Lung (tissue), 12 donors: Measurements from ENCODE around the gene PKD2L1. TPM values are rescaled to one million over a fixed set of nuclear protein-coding genes. Genes with fewer than 3 reads are reported as not detected.

ENCODE experiments used
- ATAC-seq: fragments of 200-7000 bp; cut with Tn5 transposase; one replicate; pipeline ENCODE4 v1.9.1; 2020; ENCODE audit warnings: moderate number of reproducible peaks; ENCODE audit not compliant: insufficient read depth, low FRiP score
- DNase-seq, 3 donors: peaks; one replicate each; pipeline ENCODE4 v3.0.0-alpha.2; 2013 to 2017
- H3K27ac ChIP-seq, 2 donors: one replicate each; pipeline ENCODE4 v1.5.1; 2013; ENCODE audit warnings: mild to moderate bottlenecking in 2 of 2, moderate library complexity in 2 of 2, control low read depth in 1 of 2, inconsistent platforms in 1 of 2, low read depth in 1 of 2, low read length in 1 of 2
- H3K27me3 ChIP-seq, 3 donors: one replicate each; pipeline ENCODE4 v1.5.1; 2013; ENCODE audit warnings: low read length in 2 of 3; ENCODE audit not compliant: control insufficient read depth in 3 of 3, insufficient read depth in 3 of 3
- H3K36me3 ChIP-seq, 4 donors: one replicate each; pipeline ENCODE4 v1.5.1; 2013; ENCODE audit warnings: low read length in 4 of 4, mild to moderate bottlenecking in 1 of 4, moderate library complexity in 1 of 4; ENCODE audit not compliant: control insufficient read depth in 4 of 4, insufficient read depth in 4 of 4
- H3K4me1 ChIP-seq, 5 donors: one replicate each; pipeline ENCODE4 v1.5.1; 2013; ENCODE audit warnings: low read length in 5 of 5, mild to moderate bottlenecking in 2 of 5, moderate library complexity in 1 of 5; ENCODE audit not compliant: control insufficient read depth in 5 of 5, insufficient read depth in 5 of 5
- H3K4me3 ChIP-seq: one replicate; pipeline ENCODE4 v1.5.1; 2013; ENCODE audit warnings: mild to moderate bottlenecking, control low read depth, moderate library complexity
- H3K9ac ChIP-seq, 2 donors: one replicate each; pipeline ENCODE4 v1.5.1; 2013; ENCODE audit warnings: low read length in 2 of 2, control low read depth in 1 of 2; ENCODE audit not compliant: insufficient read depth in 1 of 2
- H3K9me3 ChIP-seq, 4 donors: one replicate each; pipeline ENCODE4 v1.5.1; 2013; ENCODE audit warnings: low read length in 3 of 4, mild to moderate bottlenecking in 1 of 4, moderate library complexity in 1 of 4; ENCODE audit not compliant: control insufficient read depth in 4 of 4, insufficient read depth in 3 of 4
- WGBS, 2 donors: extraction: QIAGEN DNeasy Blood & Tissue Kit; methylation state at CpG; one replicate each; pipeline ENCODE4 v1.1.7; 2013; 5-methylcytosine and 5-hydroxymethylcytosine counted together
- polyA plus RNA-seq, 2 donors: library from polyadenylated mRNA; stranded (reverse); fragments of 200-250 nt; gene quantifications; one replicate each; pipeline ENCODE4 v1.2.1, GENCODE V29; 2013
- total RNA-seq, 2 donors: library from RNA; depleted of rRNA in 1 of 2; stranded (reverse); fragments of >200 nt in 1 of 2; gene quantifications; one replicate each; pipeline ENCODE4 v1.2.1, GENCODE V29; 2014 to 2021
- TF ChIP-seq, protein P1 (sequence below): IDR thresholded peaks from 2 replicates; pipeline ENCODE4 v1.5.1; 2012; ENCODE audit warnings: mild to moderate bottlenecking; ENCODE audit errors: control extremely low read depth, extremely low read depth
- donor health status: control.
- donor health status: control.
- donor health status: Bipolar disorder and iron deficiency.
- donor health status: healthy.
- donor health status: DM: yes; HTN: yes; CAD: no.

PKD2L1 gene
- total and polyA plus RNA-seq, 4 donors = 0.46 to 1.5 (median 1.0) TPM

DNA sequence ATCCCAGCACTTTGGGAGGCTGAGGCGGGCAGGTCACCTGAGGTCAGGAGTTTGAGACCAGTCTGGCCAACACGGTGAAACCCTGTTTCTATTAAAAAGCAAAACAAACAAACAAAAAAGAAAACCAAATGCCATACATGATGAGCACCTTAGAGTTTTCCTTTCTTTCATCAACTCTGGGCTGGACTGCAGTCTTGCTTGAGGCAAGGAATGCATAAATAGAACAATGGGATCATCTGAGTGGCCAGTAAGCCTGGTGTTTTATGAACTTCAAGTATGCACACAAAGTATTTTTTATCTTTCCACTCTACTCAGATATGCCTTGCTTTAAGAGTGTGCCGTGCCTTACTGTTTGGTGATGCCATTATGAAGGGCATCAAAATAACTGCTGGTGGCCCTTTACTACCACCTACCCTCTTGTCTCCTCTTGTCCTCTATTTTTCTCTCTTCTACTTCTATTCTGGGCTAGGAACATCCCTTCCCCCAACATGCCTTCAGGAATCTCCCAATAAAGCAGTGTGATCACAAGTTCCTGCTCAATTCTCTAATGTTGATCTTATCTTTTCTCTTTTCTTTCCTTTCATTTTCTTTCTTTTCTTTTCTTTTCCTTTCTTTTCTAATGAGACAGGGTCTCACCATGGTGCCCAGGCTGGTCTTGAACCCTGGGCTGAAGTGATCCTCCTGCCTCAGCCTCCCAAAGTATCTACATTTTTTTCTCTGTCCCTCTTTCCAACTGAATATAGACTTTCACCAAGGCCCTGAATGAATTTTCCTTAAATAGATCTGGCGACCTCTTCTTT lies 27.2 kb upstream of the PKD2L1 start:
- peaks cover 0 to 19% (median 2%) of the 10 kb centered on the region in 4 donors for H3K36me3 ChIP-seq
- DNase-seq (no peak), ATAC-seq (no peak)
- 85% methylated on average over 4 of the region's 4 CpGs for WGBS, 2 donors
- no peak overlapping the region for H3K4me3 ChIP-seq
- H3K9me3 ChIP-seq = no peaks in the 10 kb centered on the region
- no peak overlapping the region for H3K9ac ChIP-seq
- no peak overlapping the region for H3K27ac ChIP-seq
- TF ChIP-seq, protein P1, sequence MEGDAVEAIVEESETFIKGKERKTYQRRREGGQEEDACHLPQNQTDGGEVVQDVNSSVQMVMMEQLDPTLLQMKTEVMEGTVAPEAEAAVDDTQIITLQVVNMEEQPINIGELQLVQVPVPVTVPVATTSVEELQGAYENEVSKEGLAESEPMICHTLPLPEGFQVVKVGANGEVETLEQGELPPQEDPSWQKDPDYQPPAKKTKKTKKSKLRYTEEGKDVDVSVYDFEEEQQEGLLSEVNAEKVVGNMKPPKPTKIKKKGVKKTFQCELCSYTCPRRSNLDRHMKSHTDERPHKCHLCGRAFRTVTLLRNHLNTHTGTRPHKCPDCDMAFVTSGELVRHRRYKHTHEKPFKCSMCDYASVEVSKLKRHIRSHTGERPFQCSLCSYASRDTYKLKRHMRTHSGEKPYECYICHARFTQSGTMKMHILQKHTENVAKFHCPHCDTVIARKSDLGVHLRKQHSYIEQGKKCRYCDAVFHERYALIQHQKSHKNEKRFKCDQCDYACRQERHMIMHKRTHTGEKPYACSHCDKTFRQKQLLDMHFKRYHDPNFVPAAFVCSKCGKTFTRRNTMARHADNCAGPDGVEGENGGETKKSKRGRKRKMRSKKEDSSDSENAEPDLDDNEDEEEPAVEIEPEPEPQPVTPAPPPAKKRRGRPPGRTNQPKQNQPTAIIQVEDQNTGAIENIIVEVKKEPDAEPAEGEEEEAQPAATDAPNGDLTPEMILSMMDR = no peak
- H3K4me1 ChIP-seq = peaks cover 3 to 13% (median 5%) of the 10 kb centered on the region in 5 donors
- no peaks in the 10 kb centered on the region for H3K27me3 ChIP-seq

DNA sequence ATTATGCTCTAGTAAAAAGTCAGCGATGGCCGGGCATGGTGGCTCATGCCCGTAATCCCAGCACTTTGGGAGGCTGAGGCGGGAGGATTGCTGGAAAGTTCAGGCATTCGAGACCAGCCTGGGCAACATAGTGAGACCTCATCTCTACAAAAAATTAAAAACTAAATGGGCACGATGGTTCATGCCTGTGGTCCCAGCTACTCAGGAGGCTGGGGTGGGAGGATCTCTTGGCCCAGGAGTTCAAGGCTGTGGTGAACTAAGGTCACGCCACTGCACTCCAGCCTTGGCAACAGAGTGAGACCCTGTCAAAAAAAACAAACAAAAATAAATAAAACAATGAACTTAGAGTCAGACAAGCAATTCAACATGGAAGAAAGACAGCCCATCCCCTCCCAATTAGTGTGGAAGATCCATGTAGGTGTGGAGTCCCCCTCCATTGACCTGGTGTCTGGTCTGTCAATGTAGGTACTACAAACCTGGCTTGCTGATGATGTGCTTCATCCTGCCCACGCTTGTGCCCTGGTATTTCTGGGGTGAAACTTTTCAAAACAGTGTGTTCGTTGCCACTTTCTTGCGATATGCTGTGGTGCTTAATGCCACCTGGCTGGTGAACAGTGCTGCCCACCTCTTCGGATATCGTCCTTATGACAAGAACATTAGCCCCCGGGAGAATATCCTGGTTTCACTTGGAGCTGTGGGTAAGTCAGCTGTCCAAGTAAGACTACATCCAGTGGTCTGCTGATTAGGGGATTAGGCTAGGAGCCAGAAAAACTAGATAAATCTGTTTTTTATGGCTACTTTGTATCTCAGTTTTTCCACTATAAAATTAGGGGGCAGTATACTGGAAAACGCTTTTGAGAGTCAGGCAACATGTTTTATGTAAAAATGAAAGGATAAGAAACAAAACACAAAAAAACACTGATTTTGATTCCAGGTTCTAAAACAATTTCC lies 26.3 kb upstream of the PKD2L1 start:
- no peaks in the 10 kb centered on the region for H3K9me3 ChIP-seq
- no peaks in the 10 kb centered on the region for H3K27me3 ChIP-seq
- 95 to 97% methylated on average over 14 of the region's 14 CpGs for WGBS, 2 donors
- ATAC-seq = no peak
- TF ChIP-seq, protein P1 = no peak
- no peak for DNase-seq
- H3K36me3 ChIP-seq = peaks cover 0 to 19% (median 2%) of the 10 kb centered on the region in 4 donors
- H3K4me3 ChIP-seq = no peak overlapping the region
- no peak overlapping the region for H3K9ac ChIP-seq
- H3K27ac ChIP-seq = no peak overlapping the region
- H3K4me1 ChIP-seq = peaks cover 3 to 13% (median 5%) of the 10 kb centered on the region in 5 donors

DNA sequence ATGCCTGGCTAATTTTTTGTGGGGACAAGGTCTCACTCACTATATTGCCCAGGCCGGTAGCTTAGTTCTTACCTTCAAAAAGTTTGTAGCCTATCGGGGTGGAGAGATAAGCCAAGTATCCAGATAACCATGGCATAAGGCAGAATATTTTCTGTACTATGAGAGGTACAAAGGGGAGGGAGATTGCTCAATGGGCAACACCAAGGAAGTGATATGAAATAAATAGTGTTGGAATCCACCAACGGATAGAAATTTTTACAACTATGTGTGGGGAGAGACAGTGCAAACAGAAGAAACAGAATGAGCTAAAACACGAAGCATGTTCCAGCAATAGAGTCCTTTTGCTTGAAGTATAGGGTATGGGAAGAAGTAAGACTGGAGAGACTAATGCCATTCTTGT lies 25.1 kb upstream of the PKD2L1 start:
- 59 to 69% methylated on average over 4 of the region's 4 CpGs for WGBS, 2 donors
- Histone ChIP-seq H3K4me3 (no peak overlapping the region), H3K9ac (no peak overlapping the region), H3K27ac (no peak overlapping the region), H3K9me3 (no peaks in the 10 kb centered on the region), H3K27me3 (no peaks in the 10 kb centered on the region), H3K4me1 (peaks cover 3 to 13% (median 5%) of the 10 kb centered on the region in 5 donors), H3K36me3 (peaks cover 0 to 22% (median 2%) of the 10 kb centered on the region in 4 donors)
- DNase-seq (no peak), ATAC-seq (no peak)
- TF ChIP-seq, protein P1 = no peak
